Neural progenitor cell (in vitro differentiated cells): ENCODE results near the gene DCTN4. TPM values are rescaled to one million over a fixed set of nuclear protein-coding genes. Genes with fewer than 3 reads are reported as not detected.
A peak's percentile ranks its signal among the peaks of the same experiment; 100 is the strongest.

Experiments
- DNase-seq: peaks from one replicate; pipeline ENCODE4 v3.0.0-alpha.2; 2016; ENCODE audit warnings: low spot score
- H2AFZ ChIP-seq: fragments of 200-600 bp; sonication (generic); replicated peaks from 2 replicates; pipeline ENCODE4 v1.6.1; 2016; ENCODE audit warnings: antibody characterized with exemption
- H3F3A ChIP-seq: fragments of 200-600 bp; sonication (generic); 2 replicates; pipeline ENCODE4 v1.6.1; 2016; ENCODE audit warnings: antibody characterized with exemption, low read depth
- H3K27ac ChIP-seq: fragments of 200-600 bp; sonication (generic); 2 replicates; pipeline ENCODE4 v1.5.1; 2016; ENCODE audit warnings: mild to moderate bottlenecking
- H3K27me3 ChIP-seq: fragments of 200-600 bp; sonication (generic); 2 replicates; pipeline ENCODE4 v1.6.1; 2016; ENCODE audit warnings: mild to moderate bottlenecking, moderate library complexity
- H3K36me3 ChIP-seq: fragments of 200-600 bp; sonication (generic); 2 replicates; pipeline ENCODE4 v1.5.1; 2016
- H3K4me1 ChIP-seq: fragments of 200-600 bp; sonication (generic); 2 replicates; pipeline ENCODE4 v1.6.1; 2016; ENCODE audit warnings: mixed run types
- H3K4me2 ChIP-seq: fragments of 200-600 bp; sonication (generic); 2 replicates; pipeline ENCODE4 v1.6.1; 2016
- H3K4me3 ChIP-seq: fragments of 200-600 bp; sonication (generic); 2 replicates; pipeline ENCODE4 v1.5.1; 2016
- H3K79me2 ChIP-seq: fragments of 200-600 bp; sonication (generic); 2 replicates; pipeline ENCODE4 v1.6.1; 2016; ENCODE audit warnings: low read depth
- H3K9ac ChIP-seq: fragments of 200-600 bp; sonication (generic); 2 replicates; pipeline ENCODE4 v1.6.1; 2016
- H3K9me3 ChIP-seq: fragments of 200-600 bp; sonication (generic); 2 replicates; pipeline ENCODE4 v1.5.1; 2016; ENCODE audit warnings: low read depth
- H4K20me1 ChIP-seq: fragments of 200-600 bp; sonication (generic); 2 replicates; pipeline ENCODE4 v1.6.1; 2016; ENCODE audit warnings: low read depth
- H3K27ac Mint-ChIP-seq: 3 replicates; pipeline ENCODE4 v1.8.0; 2021; ENCODE audit warnings: mixed read lengths
- H3K27me3 Mint-ChIP-seq: 2 replicates; pipeline ENCODE4 v1.8.0; 2022; ENCODE audit warnings: low read depth, mild to moderate bottlenecking, inconsistent platforms, moderate library complexity, mixed read lengths; ENCODE audit not compliant: insufficient read depth
- H3K36me3 Mint-ChIP-seq: 3 replicates; pipeline ENCODE4 v1.8.0; 2021; ENCODE audit warnings: mixed read lengths
- H3K4me1 Mint-ChIP-seq: 3 replicates; pipeline ENCODE4 v1.8.0; 2021; ENCODE audit warnings: mixed read lengths
- H3K4me3 Mint-ChIP-seq: 3 replicates; pipeline ENCODE4 v1.8.0; 2021; ENCODE audit warnings: mild to moderate bottlenecking, moderate library complexity, mixed read lengths
- H3K9me3 Mint-ChIP-seq: 3 replicates; pipeline ENCODE4 v1.8.0; 2020; ENCODE audit warnings: mixed read lengths
- EZH2 ChIP-seq: fragments of 200-600 bp; sonication (generic); IDR thresholded peaks from 2 replicates; pipeline ENCODE4 v1.6.1; 2017; ENCODE audit warnings: antibody characterized with exemption, mild to moderate bottlenecking, moderate library complexity
- EZH2phosphoT487 ChIP-seq: fragments of 200-600 bp; sonication (generic); IDR thresholded peaks from 2 replicates; pipeline ENCODE4 v1.6.1; 2017; ENCODE audit warnings: antibody characterized with exemption
- total RNA-seq: library from RNA; depleted of rRNA; stranded (reverse); fragments of >200 nt; gene quantifications from 2 replicates; pipeline ENCODE4 v1.2.3, GENCODE V29; 2015; ENCODE audit warnings: low replicate concordance
- TF ChIP-seq, protein P1 (sequence below): fragments of 200-600 bp; sonication (generic); IDR thresholded peaks from 2 replicates; pipeline ENCODE4 v1.5.1; 2017; ENCODE audit warnings: antibody characterized with exemption, mild to moderate bottlenecking

The DCTN4 gene
- 50.0 and 65.8 TPM in 2 replicates for total RNA-seq

DNA sequence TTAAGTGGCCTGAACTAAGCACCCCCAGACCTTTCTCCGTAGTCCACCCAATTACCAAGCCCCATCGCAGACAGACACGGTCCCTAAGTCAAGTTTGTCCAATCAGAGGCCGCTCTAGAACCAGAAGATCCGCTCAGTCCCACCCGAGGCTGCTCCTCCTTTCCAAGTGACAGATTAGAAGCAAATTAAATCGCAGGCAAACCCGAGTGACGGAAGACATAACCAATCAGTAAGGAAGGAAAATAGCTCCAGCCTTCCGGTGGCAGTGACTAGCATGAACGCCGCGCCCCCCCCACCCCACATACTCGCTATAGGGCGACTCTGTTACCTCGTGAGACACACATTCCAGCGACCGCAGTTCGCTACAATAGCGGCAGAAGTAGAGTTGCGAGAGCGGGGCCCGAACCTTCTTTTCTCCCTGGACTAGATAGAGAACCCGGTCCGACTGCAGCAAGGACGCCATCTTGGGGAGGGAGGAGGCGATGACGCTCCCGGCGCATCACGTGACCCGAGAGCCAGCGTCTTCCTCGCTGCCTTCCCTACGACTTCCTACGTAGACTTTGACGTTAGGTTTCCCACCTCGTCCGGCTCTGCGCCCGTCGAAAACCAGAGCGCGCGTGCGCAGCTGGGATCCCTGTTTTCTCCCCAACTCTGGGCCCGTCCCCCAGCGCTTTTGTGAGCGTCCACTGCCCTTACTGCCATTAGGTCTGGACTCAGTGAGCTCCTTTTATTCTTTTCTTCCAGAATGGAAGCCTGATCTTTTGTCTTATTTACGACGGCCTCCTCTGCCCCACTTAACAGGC is at the start of gene DCTN4:
TSS of gene DCTN4 (minus strand) at position 487 of the 803 bp plus-strand sequence. CDS start at position 463, 24 bp downstream.
- H3K9ac ChIP-seq, result peak within 1 kb of the TSS; percentile 68
- Mint-ChIP-seq H3K27ac (no peak within 1 kb of the TSS), H3K4me1 (peaks cover 5% of the 10 kb centered on the region)

DNA sequence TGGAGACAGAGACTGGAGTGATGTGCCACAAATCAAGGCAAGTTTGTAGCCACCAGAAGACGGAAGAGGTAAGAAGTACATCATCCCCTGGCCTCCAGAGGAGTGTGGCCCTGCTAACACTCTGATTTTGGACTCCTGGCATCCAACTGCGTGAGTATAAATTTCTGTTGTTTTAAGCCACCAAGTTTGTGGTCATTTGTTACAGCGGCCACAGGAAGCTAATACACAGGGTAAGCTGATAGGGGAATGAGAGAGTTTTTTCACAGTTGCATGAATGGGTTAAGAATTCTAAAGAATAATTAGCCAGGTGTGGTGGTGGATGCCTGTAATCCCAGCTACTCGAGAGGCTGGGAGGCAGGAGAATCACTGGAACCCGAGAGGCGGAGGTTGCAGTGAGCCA is 45.6 kb upstream of the DCTN4 start:
- H3K4me3 Mint-ChIP-seq, result no peak overlapping the region
- no peak overlapping the region for H3K4me2 ChIP-seq
- no peaks in the 10 kb centered on the region for H3K79me2 ChIP-seq
- H3K9me3 Mint-ChIP-seq, result no peaks in the 10 kb centered on the region
- H3K4me3 ChIP-seq, result no peak overlapping the region
- H3K4me1 Mint-ChIP-seq, result peaks cover 3% of the 10 kb centered on the region
- H3K9me3 ChIP-seq, result no peaks in the 10 kb centered on the region
- no peaks in the 10 kb centered on the region for H3F3A ChIP-seq
- no peaks in the 10 kb centered on the region for H3K4me1 ChIP-seq
- no peaks in the 10 kb centered on the region for H3K36me3 Mint-ChIP-seq
- H3K27me3 ChIP-seq, result no peaks in the 10 kb centered on the region
- no peak overlapping the region for H3K27ac Mint-ChIP-seq
- no peak overlapping the region for H2AFZ ChIP-seq
- no peak overlapping the region for H3K27ac ChIP-seq
- TF ChIP-seq EZH2phosphoT487 (no peak), EZH2 (no peak)
- TF ChIP-seq, protein P1, sequence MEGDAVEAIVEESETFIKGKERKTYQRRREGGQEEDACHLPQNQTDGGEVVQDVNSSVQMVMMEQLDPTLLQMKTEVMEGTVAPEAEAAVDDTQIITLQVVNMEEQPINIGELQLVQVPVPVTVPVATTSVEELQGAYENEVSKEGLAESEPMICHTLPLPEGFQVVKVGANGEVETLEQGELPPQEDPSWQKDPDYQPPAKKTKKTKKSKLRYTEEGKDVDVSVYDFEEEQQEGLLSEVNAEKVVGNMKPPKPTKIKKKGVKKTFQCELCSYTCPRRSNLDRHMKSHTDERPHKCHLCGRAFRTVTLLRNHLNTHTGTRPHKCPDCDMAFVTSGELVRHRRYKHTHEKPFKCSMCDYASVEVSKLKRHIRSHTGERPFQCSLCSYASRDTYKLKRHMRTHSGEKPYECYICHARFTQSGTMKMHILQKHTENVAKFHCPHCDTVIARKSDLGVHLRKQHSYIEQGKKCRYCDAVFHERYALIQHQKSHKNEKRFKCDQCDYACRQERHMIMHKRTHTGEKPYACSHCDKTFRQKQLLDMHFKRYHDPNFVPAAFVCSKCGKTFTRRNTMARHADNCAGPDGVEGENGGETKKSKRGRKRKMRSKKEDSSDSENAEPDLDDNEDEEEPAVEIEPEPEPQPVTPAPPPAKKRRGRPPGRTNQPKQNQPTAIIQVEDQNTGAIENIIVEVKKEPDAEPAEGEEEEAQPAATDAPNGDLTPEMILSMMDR, result no peak
- H3K27me3 Mint-ChIP-seq, result no peaks in the 10 kb centered on the region
- no peak overlapping the region for H3K9ac ChIP-seq
- DNase-seq, result no peak
- no peaks in the 10 kb centered on the region for H4K20me1 ChIP-seq
- H3K36me3 ChIP-seq, result no peaks in the 10 kb centered on the region

More for the DNA sequence above, at the start of gene DCTN4:
- Mint-ChIP-seq H3K27me3 (no peaks in the 10 kb centered on the region), H3K9me3 (peaks cover 6% of the 10 kb centered on the region), H3K36me3 (peaks cover 19% of the 10 kb centered on the region), H3K4me3 (no peak within 1 kb of the TSS)
- H3K27me3 ChIP-seq, result no peaks in the 10 kb centered on the region
- peak; percentile 97 for DNase-seq
- H3K36me3 ChIP-seq, result peaks cover 4% of the 10 kb centered on the region
- peak within 1 kb of the TSS; percentile 95 for H2AFZ ChIP-seq
- peak; percentile 18 for TF ChIP-seq EZH2
- TF ChIP-seq, protein P1, result peak; percentile 8
- TF ChIP-seq EZH2phosphoT487, result no peak
- peak within 1 kb of the TSS; percentile 92 for H3K27ac ChIP-seq
- H3F3A ChIP-seq, result peaks cover 10% of the 10 kb centered on the region
- peak within 1 kb of the TSS; percentile 83 for H3K4me2 ChIP-seq
- H3K4me3 ChIP-seq, result peak within 1 kb of the TSS; percentile 79
- no peaks in the 10 kb centered on the region for H3K9me3 ChIP-seq
- H3K4me1 ChIP-seq, result no peaks in the 10 kb centered on the region
- no peaks in the 10 kb centered on the region for H4K20me1 ChIP-seq
- peaks cover 37% of the 10 kb centered on the region for H3K79me2 ChIP-seq

DNA sequence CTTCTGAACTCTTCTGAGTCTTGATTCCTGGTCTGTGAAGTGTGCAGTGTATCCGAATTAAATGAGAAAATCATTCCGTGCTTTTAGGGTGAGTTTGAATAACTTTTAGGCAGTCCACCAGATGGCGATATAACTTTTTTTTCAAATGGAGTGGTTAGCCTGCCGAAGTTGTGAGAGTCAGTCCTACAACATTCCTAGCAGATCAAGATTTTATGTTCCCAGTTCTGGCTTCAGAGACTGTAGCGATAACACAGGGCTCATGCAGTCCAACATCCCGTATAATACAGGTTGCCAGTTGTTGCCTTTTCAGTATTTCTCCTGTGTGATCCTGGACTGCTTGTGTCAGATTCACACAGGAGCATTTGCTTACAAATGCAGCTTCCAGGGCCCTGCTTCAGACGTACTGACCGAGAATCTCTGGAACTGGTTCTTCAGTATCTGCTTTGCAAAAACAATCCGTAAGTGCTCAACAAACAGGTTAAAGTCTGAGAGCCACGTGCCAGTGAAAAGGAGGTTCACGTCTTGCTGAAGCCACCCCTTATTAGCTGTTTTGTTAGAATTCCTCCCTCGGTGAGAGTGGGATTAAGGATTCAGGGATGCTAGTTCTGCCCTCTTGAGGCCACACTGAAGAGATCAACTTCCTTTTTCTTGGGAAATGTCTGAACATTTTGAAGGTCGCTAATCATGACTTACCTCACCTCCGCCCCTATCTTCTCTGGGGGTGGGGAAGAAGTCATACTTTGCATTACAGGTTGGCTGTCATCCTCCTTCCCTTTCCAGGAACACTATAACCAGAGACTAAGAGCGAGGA is 42.5 kb upstream of the DCTN4 start:
- no peaks in the 10 kb centered on the region for H3K9me3 Mint-ChIP-seq
- H3K4me3 Mint-ChIP-seq, result peak overlapping the region; percentile 79
- no peak for TF ChIP-seq EZH2
- TF ChIP-seq, protein P1, result peak; percentile 57
- peak overlapping the region; percentile 81 for H3K27ac Mint-ChIP-seq
- peaks cover 3% of the 10 kb centered on the region for H3K4me1 Mint-ChIP-seq
- H3K27me3 ChIP-seq, result no peaks in the 10 kb centered on the region
- no peaks in the 10 kb centered on the region for H3K36me3 Mint-ChIP-seq
- H3K27me3 Mint-ChIP-seq, result no peaks in the 10 kb centered on the region
- H3K4me2 ChIP-seq, result peak overlapping the region; percentile 76
- no peak overlapping the region for H3K9ac ChIP-seq
- H3K79me2 ChIP-seq, result no peaks in the 10 kb centered on the region
- no peaks in the 10 kb centered on the region for H3K36me3 ChIP-seq
- H3K4me1 ChIP-seq, result no peaks in the 10 kb centered on the region
- DNase-seq, result peak; percentile 80
- H3K9me3 ChIP-seq, result no peaks in the 10 kb centered on the region
- H4K20me1 ChIP-seq, result no peaks in the 10 kb centered on the region
- peak overlapping the region; percentile 92 for H2AFZ ChIP-seq
- peak overlapping the region; percentile 53 for H3K4me3 ChIP-seq
- H3K27ac ChIP-seq, result no peak overlapping the region
- no peaks in the 10 kb centered on the region for H3F3A ChIP-seq
